MM.1S (cell line): ENCODE measurements around the gene RGS19.

Experiments
- DNase-seq: peaks from one replicate; pipeline ENCODE4 v3.0.0-alpha.2; 2015
- H2AFZ ChIP-seq: fragments of 300-600 bp; sonication (generic); 2 replicates; pipeline ENCODE4 v1.6.0; 2016; ENCODE audit warnings: antibody characterized with exemption, low read length
- H3F3A ChIP-seq: fragments of 300-600 bp; sonication (generic); 2 replicates; pipeline ENCODE4 v1.6.1; 2016; ENCODE audit warnings: mild to moderate bottlenecking, antibody characterized with exemption, low read length, moderate library complexity, mixed read lengths; ENCODE audit not compliant: insufficient read depth
- H3K27ac ChIP-seq: fragments of 300-600 bp; sonication (generic); 2 replicates; pipeline ENCODE4 v1.5.1; 2016; ENCODE audit warnings: mild to moderate bottlenecking, low read length
- H3K27me3 ChIP-seq: fragments of 300-600 bp; sonication (generic); replicated peaks from 2 replicates; pipeline ENCODE4 v1.6.0; 2016; ENCODE audit warnings: low read length; ENCODE audit not compliant: insufficient read depth
- H3K36me3 ChIP-seq: fragments of 300-600 bp; sonication (generic); replicated peaks from 2 replicates; pipeline ENCODE4 v1.6.1; 2016; ENCODE audit warnings: mild to moderate bottlenecking, low read length, mixed read lengths; ENCODE audit not compliant: insufficient read depth
- H3K4me1 ChIP-seq: fragments of 300-600 bp; sonication (generic); 2 replicates; pipeline ENCODE4 v1.6.1; 2016; ENCODE audit warnings: low read length, mixed read lengths
- H3K4me2 ChIP-seq: fragments of 300-600 bp; sonication (generic); 2 replicates; pipeline ENCODE4 v1.6.0; 2016; ENCODE audit warnings: low read depth, low read length
- H3K4me3 ChIP-seq: fragments of 300-600 bp; sonication (generic); 2 replicates; pipeline ENCODE4 v1.5.1; 2016; ENCODE audit warnings: low read length, mixed read lengths
- H3K79me2 ChIP-seq: fragments of 300-600 bp; sonication (generic); 2 replicates; pipeline ENCODE4 v1.6.1; 2016; ENCODE audit warnings: mixed run types, low read length, mixed read lengths
- H3K9ac ChIP-seq: fragments of 300-600 bp; sonication (generic); 2 replicates; pipeline ENCODE4 v1.6.1; 2016; ENCODE audit warnings: low read length, mixed read lengths
- H3K9me2 ChIP-seq: fragments of 300-600 bp; sonication (generic); replicated peaks from 2 replicates; pipeline ENCODE4 v1.6.1; 2016; ENCODE audit warnings: mild to moderate bottlenecking, low read length, mixed read lengths; ENCODE audit not compliant: insufficient read depth
- H3K9me3 ChIP-seq: fragments of 300-600 bp; sonication (generic); replicated peaks from 2 replicates; pipeline ENCODE4 v1.6.1; 2016; ENCODE audit warnings: mild to moderate bottlenecking, low read length, mixed read lengths; ENCODE audit not compliant: insufficient read depth
- H4K20me1 ChIP-seq: fragments of 300-600 bp; sonication (generic); 2 replicates; pipeline ENCODE4 v1.6.1; 2016; ENCODE audit warnings: mild to moderate bottlenecking, low read length, moderate library complexity, mixed read lengths; ENCODE audit not compliant: insufficient read depth
- EZH2 ChIP-seq: fragments of 300-600 bp; sonication (generic); optimal IDR thresholded peaks from 2 replicates; pipeline ENCODE3; 2017; ENCODE audit warnings: low read depth, mild to moderate bottlenecking, antibody characterized with exemption, low read length, mixed read lengths
- EZH2phosphoT487 ChIP-seq: fragments of 300-600 bp; sonication (generic); IDR thresholded peaks from 2 replicates; pipeline ENCODE4 v1.6.1; 2018; ENCODE audit warnings: antibody characterized with exemption, low read length
- TF ChIP-seq, protein P1 (sequence below): fragments of 300-600 bp; sonication (generic); IDR thresholded peaks from 2 replicates; pipeline ENCODE4 v1.5.1; 2016; ENCODE audit warnings: antibody characterized with exemption, low read length, mixed read lengths

The RGS19 gene

DNA sequence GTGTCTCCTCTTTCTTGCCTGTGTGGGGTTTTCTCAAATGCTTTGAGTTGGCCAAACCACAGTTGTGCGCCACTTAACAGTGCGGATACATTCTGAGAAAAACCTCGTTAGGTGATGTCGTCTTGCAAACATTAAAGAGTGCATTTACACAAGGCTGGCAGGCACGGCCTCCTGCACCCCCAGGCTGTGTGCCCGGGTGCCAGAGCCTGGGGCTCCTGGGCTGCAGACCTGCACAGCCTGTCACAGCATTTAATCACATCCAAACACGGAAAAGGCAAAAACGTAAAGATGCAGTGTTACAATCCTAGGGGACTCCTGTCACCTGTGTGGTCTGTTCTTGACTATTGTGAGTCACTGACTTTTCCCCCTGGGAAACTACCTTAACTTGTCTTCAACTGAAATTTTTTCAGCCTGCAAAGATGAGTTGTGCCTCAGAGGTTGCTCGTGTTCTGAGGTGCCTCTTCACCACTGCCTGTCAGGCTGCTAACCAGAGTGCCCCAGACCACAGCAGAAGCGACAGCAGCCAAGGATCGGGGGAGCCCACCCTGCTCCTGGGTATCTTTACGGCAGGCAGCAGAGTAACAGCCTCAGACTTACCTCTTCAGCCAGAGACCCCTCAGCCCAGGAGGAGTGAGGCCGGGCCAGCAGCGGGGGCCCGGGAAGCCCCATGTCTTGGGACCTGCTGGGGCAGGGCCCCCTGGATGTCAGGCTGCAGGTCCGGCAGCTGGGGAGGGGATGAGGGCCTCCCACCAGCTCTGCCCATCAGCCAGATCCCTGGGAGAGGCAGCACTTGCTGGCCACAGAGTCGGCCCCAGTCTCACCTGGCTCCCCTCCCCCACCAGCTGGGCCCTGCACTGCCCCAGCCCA lies 44.0 kb downstream of the RGS19 start:
- DNase-seq, result no peak

DNA sequence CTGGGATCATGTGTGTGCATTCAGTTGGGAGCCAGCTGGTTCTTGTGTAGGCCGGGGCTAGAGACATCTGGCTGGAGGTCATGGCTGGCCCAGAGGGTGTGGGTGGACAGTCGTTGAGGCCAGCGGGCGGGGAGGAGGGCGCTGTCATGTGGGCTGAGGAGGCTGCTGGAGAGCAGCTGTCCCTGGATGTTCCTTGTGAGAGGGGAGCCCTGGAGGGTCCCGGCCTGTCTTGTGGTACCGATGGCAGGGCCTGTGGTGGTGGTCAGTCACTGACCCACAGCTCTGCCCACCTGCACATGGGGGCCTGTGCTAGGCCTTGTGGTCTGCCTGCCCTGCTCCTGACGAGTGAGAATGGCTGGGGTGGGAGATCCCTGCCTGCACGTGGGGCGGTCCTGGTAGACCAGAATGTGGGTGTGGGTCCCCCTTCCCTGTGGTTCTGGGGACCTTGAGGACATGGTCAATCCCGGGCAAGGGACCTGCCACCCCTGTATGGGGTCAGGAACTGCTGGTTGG lies 45.3 kb downstream of the RGS19 start:
- Histone ChIP-seq H3K27me3 (peaks cover 3% of the 10 kb centered on the region; the same call in 1 of the 2 replicates), H3K79me2 (no peaks in the 10 kb centered on the region), H3F3A (no peaks in the 10 kb centered on the region), H3K9me2 (no peaks in the 10 kb centered on the region), H3K9ac (no peak overlapping the region), H3K27ac (no peak overlapping the region), H3K4me1 (no peaks in the 10 kb centered on the region), H3K4me2 (no peak overlapping the region), H3K9me3 (no peaks in the 10 kb centered on the region), H4K20me1 (no peaks in the 10 kb centered on the region), H3K4me3 (no peak overlapping the region), H3K36me3 (no peaks in the 10 kb centered on the region), H2AFZ (no peak overlapping the region)
- TF ChIP-seq EZH2phosphoT487 (no peak), EZH2 (no peak)
- TF ChIP-seq, protein P1, sequence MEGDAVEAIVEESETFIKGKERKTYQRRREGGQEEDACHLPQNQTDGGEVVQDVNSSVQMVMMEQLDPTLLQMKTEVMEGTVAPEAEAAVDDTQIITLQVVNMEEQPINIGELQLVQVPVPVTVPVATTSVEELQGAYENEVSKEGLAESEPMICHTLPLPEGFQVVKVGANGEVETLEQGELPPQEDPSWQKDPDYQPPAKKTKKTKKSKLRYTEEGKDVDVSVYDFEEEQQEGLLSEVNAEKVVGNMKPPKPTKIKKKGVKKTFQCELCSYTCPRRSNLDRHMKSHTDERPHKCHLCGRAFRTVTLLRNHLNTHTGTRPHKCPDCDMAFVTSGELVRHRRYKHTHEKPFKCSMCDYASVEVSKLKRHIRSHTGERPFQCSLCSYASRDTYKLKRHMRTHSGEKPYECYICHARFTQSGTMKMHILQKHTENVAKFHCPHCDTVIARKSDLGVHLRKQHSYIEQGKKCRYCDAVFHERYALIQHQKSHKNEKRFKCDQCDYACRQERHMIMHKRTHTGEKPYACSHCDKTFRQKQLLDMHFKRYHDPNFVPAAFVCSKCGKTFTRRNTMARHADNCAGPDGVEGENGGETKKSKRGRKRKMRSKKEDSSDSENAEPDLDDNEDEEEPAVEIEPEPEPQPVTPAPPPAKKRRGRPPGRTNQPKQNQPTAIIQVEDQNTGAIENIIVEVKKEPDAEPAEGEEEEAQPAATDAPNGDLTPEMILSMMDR, result no peak
- DNase-seq, result no peak

More for the DNA sequence above, 44.0 kb downstream of the RGS19 start:
- Histone ChIP-seq H3K27me3 (peaks cover 14% of the 10 kb centered on the region), H3K36me3 (no peaks in the 10 kb centered on the region), H4K20me1 (no peaks in the 10 kb centered on the region), H3K4me2 (no peak overlapping the region), H3K4me3 (no peak overlapping the region), H3K9me3 (no peaks in the 10 kb centered on the region), H3K4me1 (no peaks in the 10 kb centered on the region), H2AFZ (no peak overlapping the region), H3K27ac (no peak overlapping the region), H3K9ac (no peak overlapping the region), H3F3A (no peaks in the 10 kb centered on the region), H3K79me2 (no peaks in the 10 kb centered on the region), H3K9me2 (no peaks in the 10 kb centered on the region)
- TF ChIP-seq, protein P1, result no peak
- TF ChIP-seq EZH2phosphoT487 (no peak), EZH2 (no peak)

DNA sequence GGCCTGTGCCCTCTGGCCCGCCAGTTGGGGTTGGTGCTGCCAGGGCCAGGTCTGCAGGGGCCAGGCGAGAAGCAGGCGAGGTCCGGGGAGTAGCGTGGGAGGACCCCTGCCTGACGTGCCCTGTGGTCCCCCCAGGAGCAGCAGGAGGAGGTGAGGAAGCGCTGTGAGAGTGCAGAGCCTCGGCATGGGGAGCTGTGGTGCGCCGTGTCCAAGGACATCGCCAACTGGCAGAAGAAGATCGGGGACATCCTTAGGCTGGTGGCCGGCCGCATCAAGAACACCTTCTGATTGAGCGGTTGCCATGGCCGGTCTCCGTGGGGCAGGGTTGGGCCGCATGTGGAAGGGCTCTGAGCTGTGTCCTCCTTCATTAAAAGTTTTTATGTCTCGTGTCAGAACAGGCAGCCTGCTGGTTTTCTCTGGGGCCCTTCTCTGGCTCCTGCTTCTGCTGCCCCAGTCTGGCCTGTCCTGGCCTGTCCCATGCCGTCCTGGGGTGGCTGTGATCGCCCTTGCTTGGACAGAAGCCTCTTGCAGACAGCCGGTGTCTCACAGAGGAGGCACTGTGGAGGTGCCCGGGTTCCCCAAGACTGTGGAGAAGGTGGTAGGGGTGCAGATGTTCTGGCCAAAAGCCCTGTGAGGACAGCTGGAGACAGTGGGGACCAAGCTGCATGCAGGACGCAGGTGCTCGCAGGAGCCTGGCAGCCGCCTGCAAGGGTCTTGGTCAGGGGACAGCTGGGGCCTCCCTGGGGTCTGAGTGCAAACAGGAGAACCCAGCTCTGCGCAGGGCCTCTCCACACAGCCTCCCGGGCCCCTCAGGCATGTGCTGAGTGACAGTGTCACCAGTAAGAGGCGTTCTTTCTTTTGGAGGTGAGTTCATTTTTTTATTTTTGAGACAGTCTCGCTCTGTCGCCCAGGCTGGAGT lies 46.4 kb downstream of the RGS19 start:
- Histone ChIP-seq H2AFZ (no peak overlapping the region), H3K4me2 (no peak overlapping the region), H3K9me2 (no peaks in the 10 kb centered on the region), H3K27ac (no peak overlapping the region), H4K20me1 (no peaks in the 10 kb centered on the region), H3K79me2 (no peaks in the 10 kb centered on the region), H3K4me1 (no peaks in the 10 kb centered on the region), H3F3A (no peaks in the 10 kb centered on the region), H3K9ac (no peak overlapping the region), H3K36me3 (no peaks in the 10 kb centered on the region), H3K4me3 (no peak overlapping the region), H3K27me3 (peaks cover 3% of the 10 kb centered on the region; the same call in 1 of the 2 replicates), H3K9me3 (no peaks in the 10 kb centered on the region)
- DNase-seq, result no peak
- TF ChIP-seq EZH2, result no peak
- TF ChIP-seq, protein P1, result no peak
- TF ChIP-seq EZH2phosphoT487, result no peak
